HG03442 (cell line): Measurements from ENCODE around the gene SLX4.

Source experiments
- ATAC-seq: cut with Tn5 transposase; IDR thresholded peaks from one replicate; pipeline ENCODE4 v1.9.1; 2021; ENCODE audit warnings: mild to moderate bottlenecking, moderate library complexity; ENCODE audit not compliant: unreplicated experiment

Gene SLX4

GRCh38 chr16:3601614-3602319 lies 9.6 kb downstream of the SLX4 start:
- ATAC-seq, result no peak

GRCh38 chr16:3599922-3600321 lies 11.5 kb downstream of the SLX4 start:
- ATAC-seq, result no peak

- no peak for ATAC-seq
Observed at GRCh38 chr16:3599121-3599520, 12.3 kb downstream of the SLX4 start.

- no peak for ATAC-seq
Observed at GRCh38 chr16:3598236-3598635, 13.2 kb downstream of the SLX4 start.

GRCh38 chr16:3597676-3598075 lies 13.7 kb downstream of the SLX4 start:
- ATAC-seq, result no peak

GRCh38 chr16:3597226-3597625 lies 14.2 kb downstream of the SLX4 start:
- no peak for ATAC-seq

GRCh38 chr16:3596101-3596861 lies 15.1 kb downstream of the SLX4 start:
- ATAC-seq, result no peak

- ATAC-seq, result no peak
Observed at GRCh38 chr16:3595521-3596021, 15.8 kb downstream of the SLX4 start.

- no peak for ATAC-seq
Observed at GRCh38 chr16:3595110-3595486, 16.3 kb downstream of the SLX4 start.

GRCh38 chr16:3594316-3595109 lies 16.9 kb downstream of the SLX4 start:
- no peak for ATAC-seq

GRCh38 chr16:3592559-3592958 lies 18.8 kb downstream of the SLX4 start:
- ATAC-seq, result no peak

GRCh38 chr16:3591991-3592390 lies 19.4 kb downstream of the SLX4 start:
- ATAC-seq, result no peak

GRCh38 chr16:3591436-3591803 lies 20.0 kb downstream of the SLX4 start:
- no peak for ATAC-seq

- no peak for ATAC-seq
Observed at GRCh38 chr16:3590736-3591435, 20.5 kb downstream of the SLX4 start.

GRCh38 chr16:3589991-3590701 lies 21.3 kb downstream of the SLX4 start:
- ATAC-seq, result no peak

- no peak for ATAC-seq
Observed at GRCh38 chr16:3589441-3589921, 21.9 kb downstream of the SLX4 start.

- no peak for ATAC-seq
Observed at GRCh38 chr16:3589001-3589400, 22.4 kb downstream of the SLX4 start.

- ATAC-seq, result peak; percentile 61
Observed at GRCh38 chr16:3587547-3588110, 23.8 kb downstream of the SLX4 start.

- no peak for ATAC-seq
Observed at GRCh38 chr16:3584412-3584811, 27.0 kb downstream of the SLX4 start.
